Stomach (tissue), 4 donors: ENCODE results near the gene PPP4R2.

Experiments
- EP300 ChIP-seq: sonication (generic); formaldehyde crosslinking; IDR thresholded peaks from one replicate; pipeline ENCODE4 v1.6.1; 2017; ENCODE audit warnings: antibody characterized with exemption
- TF ChIP-seq, protein P1 (sequence below), 7 experiments: fragments of 450-650 bp in 4 of 7; fragments of 200-600 bp in 3 of 7; sonication (generic) in 3 of 7; IDR thresholded peaks; one replicate each; pipeline ENCODE4 v1.5.1; 2016 to 2019; ENCODE audit warnings: antibody characterized with exemption in 7 of 7, control low read depth in 2 of 7, mild to moderate bottlenecking in 1 of 7

DNA sequence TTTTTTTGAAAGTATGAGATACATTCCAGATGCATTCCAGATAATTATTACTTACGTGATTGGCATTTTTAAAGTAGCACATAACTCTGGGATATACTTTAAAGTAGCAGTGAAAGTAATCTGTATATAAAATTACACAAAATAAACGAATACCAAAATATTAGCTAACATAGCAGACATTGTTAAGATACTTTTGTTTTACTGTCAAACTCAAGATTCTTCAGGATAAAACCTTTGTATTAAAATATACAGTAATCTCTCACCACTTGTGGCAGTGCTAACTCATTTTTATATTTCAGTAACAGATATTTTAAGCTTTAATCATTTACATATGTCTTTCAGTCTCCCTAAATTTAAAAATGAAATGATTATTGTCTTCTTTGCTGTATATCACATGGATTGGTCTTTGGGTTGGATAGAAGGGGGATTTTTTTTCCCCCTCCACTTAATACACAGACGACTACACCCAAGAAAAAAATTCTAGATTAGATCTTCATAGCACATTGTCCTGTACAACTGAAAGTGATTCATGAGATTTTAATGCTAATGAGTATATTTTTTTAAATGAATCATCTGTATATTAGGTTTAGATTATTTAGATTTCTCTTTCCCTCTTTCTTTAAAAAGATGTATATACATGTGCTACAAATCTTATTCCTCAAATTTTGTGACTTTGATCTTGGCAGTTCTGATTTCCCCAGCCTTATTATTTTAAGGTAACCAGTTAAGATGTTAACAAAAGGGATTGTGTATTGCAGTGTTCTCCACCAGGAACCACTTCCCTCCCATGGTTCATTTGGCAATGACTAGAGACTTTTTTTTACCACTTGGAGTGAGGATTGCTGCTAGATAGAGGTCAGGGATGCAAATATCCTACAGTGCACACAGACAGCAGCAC lies 40.3 kb downstream of the PPP4R2 start:
- TF ChIP-seq, protein P1, sequence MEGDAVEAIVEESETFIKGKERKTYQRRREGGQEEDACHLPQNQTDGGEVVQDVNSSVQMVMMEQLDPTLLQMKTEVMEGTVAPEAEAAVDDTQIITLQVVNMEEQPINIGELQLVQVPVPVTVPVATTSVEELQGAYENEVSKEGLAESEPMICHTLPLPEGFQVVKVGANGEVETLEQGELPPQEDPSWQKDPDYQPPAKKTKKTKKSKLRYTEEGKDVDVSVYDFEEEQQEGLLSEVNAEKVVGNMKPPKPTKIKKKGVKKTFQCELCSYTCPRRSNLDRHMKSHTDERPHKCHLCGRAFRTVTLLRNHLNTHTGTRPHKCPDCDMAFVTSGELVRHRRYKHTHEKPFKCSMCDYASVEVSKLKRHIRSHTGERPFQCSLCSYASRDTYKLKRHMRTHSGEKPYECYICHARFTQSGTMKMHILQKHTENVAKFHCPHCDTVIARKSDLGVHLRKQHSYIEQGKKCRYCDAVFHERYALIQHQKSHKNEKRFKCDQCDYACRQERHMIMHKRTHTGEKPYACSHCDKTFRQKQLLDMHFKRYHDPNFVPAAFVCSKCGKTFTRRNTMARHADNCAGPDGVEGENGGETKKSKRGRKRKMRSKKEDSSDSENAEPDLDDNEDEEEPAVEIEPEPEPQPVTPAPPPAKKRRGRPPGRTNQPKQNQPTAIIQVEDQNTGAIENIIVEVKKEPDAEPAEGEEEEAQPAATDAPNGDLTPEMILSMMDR (IDR thresholded peaks at IDR 0.05) = no peak
- TF ChIP-seq EP300 = no peak
